CD14-positive monocyte (primary cell): ENCODE measurements around the gene DIS3L2. TPM values are rescaled to one million over a fixed set of nuclear protein-coding genes. Genes with fewer than 3 reads are reported as not detected.

Experiments
- DNase-seq, 3 donors: peaks; one replicate each; pipeline ENCODE4 v3.0.0-alpha.2; 2011 to 2022
- H2AFZ ChIP-seq: 2 replicates; pipeline ENCODE4 v1.6.0; 2012; ENCODE audit warnings: mild to moderate bottlenecking, low read depth, low read length, inconsistent platforms; ENCODE audit not compliant: insufficient read depth, poor library complexity, severe bottlenecking
- H3K27ac ChIP-seq, 2 donors: 1 replicate in 1 of 2; 2 replicates in 1 of 2; pipeline ENCODE4 v1.5.1; 2012 to 2013; ENCODE audit warnings: low read length in 2 of 2, control low read depth in 1 of 2, inconsistent platforms in 1 of 2, low read depth in 1 of 2, mild to moderate bottlenecking in 1 of 2
- H3K27me3 ChIP-seq, 2 donors: one replicate each; pipeline versions ENCODE4 v1.6.0 to v1.6.1; 2011 to 2013; ENCODE audit warnings: low read length in 2 of 2; ENCODE audit not compliant: control insufficient read depth in 2 of 2, insufficient read depth in 2 of 2
- H3K36me3 ChIP-seq, 2 donors: replicated peaks in 1 of 2; 1 replicate in 1 of 2; 2 replicates in 1 of 2; pipeline versions ENCODE4 v1.5.1 to v1.6.1; 2012 to 2013; ENCODE audit warnings: low read length in 2 of 2, control low read depth in 1 of 2, inconsistent platforms in 1 of 2, mild to moderate bottlenecking in 1 of 2; ENCODE audit not compliant: insufficient read depth in 2 of 2, control insufficient read depth in 1 of 2
- H3K4me1 ChIP-seq, 2 donors: 1 replicate in 1 of 2; 2 replicates in 1 of 2; pipeline versions ENCODE4 v1.5.1 to v1.6.1; 2012 to 2013; ENCODE audit warnings: low read length in 2 of 2, control low read depth in 1 of 2, inconsistent platforms in 1 of 2, mild to moderate bottlenecking in 1 of 2, moderate library complexity in 1 of 2; ENCODE audit not compliant: insufficient read depth in 2 of 2, control insufficient read depth in 1 of 2
- H3K4me2 ChIP-seq: replicated peaks from 2 replicates; pipeline ENCODE3; 2012; ENCODE audit warnings: low read length, moderate library complexity, mild to moderate bottlenecking; ENCODE audit not compliant: poor library complexity, severe bottlenecking; ENCODE audit errors: extremely low read depth
- H3K4me3 ChIP-seq, 3 experiments: fragments of 200-600 bp in 1 of 3; sonication (generic) in 1 of 3; replicated peaks in 1 of 3; 1 replicate in 2 of 3; 2 replicates in 1 of 3; pipeline ENCODE4 v1.5.1; 2011 to 2013; ENCODE audit warnings: low read length in 3 of 3, mild to moderate bottlenecking in 3 of 3, control low read depth in 2 of 3, low read depth in 2 of 3, inconsistent platforms in 1 of 3, moderate library complexity in 1 of 3
- H3K79me2 ChIP-seq: 2 replicates; pipeline ENCODE4 v1.6.0; 2012; ENCODE audit warnings: mild to moderate bottlenecking, control low read depth, inconsistent platforms, low read length, moderate library complexity; ENCODE audit not compliant: insufficient read depth
- H3K9ac ChIP-seq: 2 replicates; pipeline ENCODE4 v1.6.0; 2017; ENCODE audit warnings: low read length, mild to moderate bottlenecking; ENCODE audit not compliant: insufficient read depth, poor library complexity, severe bottlenecking
- H3K9me3 ChIP-seq, 2 donors: replicated peaks in 1 of 2; 1 replicate in 1 of 2; 2 replicates in 1 of 2; pipeline versions ENCODE4 v1.5.1 to v1.6.1; 2012 to 2013; ENCODE audit warnings: low read length in 2 of 2, control low read depth in 1 of 2; ENCODE audit not compliant: control insufficient read depth in 1 of 2, insufficient read depth in 1 of 2
- H4K20me1 ChIP-seq: 2 replicates; pipeline ENCODE4 v1.6.0; 2012; ENCODE audit warnings: mild to moderate bottlenecking, low read length, control low read depth, moderate library complexity; ENCODE audit not compliant: insufficient read depth
- H3K27ac Mint-ChIP-seq, 7 donors: one replicate each; pipeline ENCODE4 v1.8.0; 2020; ENCODE audit warnings: mild to moderate bottlenecking in 7 of 7, mixed read lengths in 7 of 7, moderate library complexity in 6 of 7, inconsistent platforms in 2 of 7
- H3K27me3 Mint-ChIP-seq, 3 donors: one replicate each; pipeline ENCODE4 v1.8.0; 2021 to 2022; ENCODE audit warnings: low read depth in 3 of 3, mild to moderate bottlenecking in 3 of 3, mixed read lengths in 3 of 3, moderate library complexity in 3 of 3, inconsistent platforms in 1 of 3
- H3K36me3 Mint-ChIP-seq, 2 donors: one replicate each; pipeline ENCODE4 v1.8.0; 2020; ENCODE audit warnings: mixed read lengths in 2 of 2, inconsistent platforms in 1 of 2, mild to moderate bottlenecking in 1 of 2
- H3K4me1 Mint-ChIP-seq: one replicate; pipeline ENCODE4 v1.8.0; 2020; ENCODE audit warnings: mild to moderate bottlenecking, mixed read lengths
- H3K4me3 Mint-ChIP-seq, 2 donors: one replicate each; pipeline ENCODE4 v1.8.0; 2020; ENCODE audit warnings: mild to moderate bottlenecking in 2 of 2, mixed read lengths in 2 of 2, moderate library complexity in 1 of 2
- H3K9me3 Mint-ChIP-seq, 7 donors: one replicate each; pipeline ENCODE4 v1.8.0; 2020 to 2022; ENCODE audit warnings: mixed read lengths in 7 of 7, mild to moderate bottlenecking in 6 of 7, moderate library complexity in 6 of 7, inconsistent platforms in 2 of 7
- WGBS: methylation state at CpG from one replicate; pipeline ENCODE4 v1.1.5; 2013; ENCODE audit warnings: missing lambda C conversion rate; ENCODE audit not compliant: insufficient coverage; 5-methylcytosine and 5-hydroxymethylcytosine counted together
- intact Hi-C, 2 donors: fragments of 100-400 bp; cut with micrococcal nuclease; formaldehyde crosslinking; loops; one replicate each; pipeline versions ENCODE4 v1.15.0 to v1.15.1; 2023
- polyA plus RNA-seq, 3 donors: library from polyadenylated mRNA; depleted of rRNA in 1 of 3; unstranded in 2 of 3; stranded (reverse) in 1 of 3; fragments of 300-500 nt in 2 of 3; fragments of >200 nt in 1 of 3; fragmentation: Illumina TruSeq in 2 of 3; gene quantifications; 1 replicate in 2 of 3; 2 replicates in 1 of 3; pipeline ENCODE4 v1.2.3, GENCODE V29; 2012 to 2021
- TF ChIP-seq, protein P1 (sequence below): fragments of 200-600 bp; IDR thresholded peaks from one replicate; pipeline ENCODE4 v1.8.0; 2022; ENCODE audit warnings: antibody characterized with exemption, mild to moderate bottlenecking

DIS3L2 gene
- polyA plus RNA-seq, 3 donors = 6.0 to 21.7 (median 6.4) TPM

GRCh38 chr2:232246245-232246644 lies 284.7 kb downstream of the DIS3L2 start:
- H3K9ac ChIP-seq = no peak overlapping the region
- WGBS = 100% methylated on average over 3 of the region's 3 CpGs
- H3K27me3 Mint-ChIP-seq = peaks cover 0 to 2% (median 0%) of the 10 kb centered on the region in 3 donors
- TF ChIP-seq, protein P1, sequence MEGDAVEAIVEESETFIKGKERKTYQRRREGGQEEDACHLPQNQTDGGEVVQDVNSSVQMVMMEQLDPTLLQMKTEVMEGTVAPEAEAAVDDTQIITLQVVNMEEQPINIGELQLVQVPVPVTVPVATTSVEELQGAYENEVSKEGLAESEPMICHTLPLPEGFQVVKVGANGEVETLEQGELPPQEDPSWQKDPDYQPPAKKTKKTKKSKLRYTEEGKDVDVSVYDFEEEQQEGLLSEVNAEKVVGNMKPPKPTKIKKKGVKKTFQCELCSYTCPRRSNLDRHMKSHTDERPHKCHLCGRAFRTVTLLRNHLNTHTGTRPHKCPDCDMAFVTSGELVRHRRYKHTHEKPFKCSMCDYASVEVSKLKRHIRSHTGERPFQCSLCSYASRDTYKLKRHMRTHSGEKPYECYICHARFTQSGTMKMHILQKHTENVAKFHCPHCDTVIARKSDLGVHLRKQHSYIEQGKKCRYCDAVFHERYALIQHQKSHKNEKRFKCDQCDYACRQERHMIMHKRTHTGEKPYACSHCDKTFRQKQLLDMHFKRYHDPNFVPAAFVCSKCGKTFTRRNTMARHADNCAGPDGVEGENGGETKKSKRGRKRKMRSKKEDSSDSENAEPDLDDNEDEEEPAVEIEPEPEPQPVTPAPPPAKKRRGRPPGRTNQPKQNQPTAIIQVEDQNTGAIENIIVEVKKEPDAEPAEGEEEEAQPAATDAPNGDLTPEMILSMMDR = no peak
- H3K36me3 ChIP-seq = peaks cover 6 to 19% of the 10 kb centered on the region in 2 donors
- H3K9me3 Mint-ChIP-seq = no peaks in the 10 kb centered on the region
- H3K4me1 Mint-ChIP-seq = no peaks in the 10 kb centered on the region
- no peaks in the 10 kb centered on the region for H3K27me3 ChIP-seq
- no peak overlapping the region for H3K4me2 ChIP-seq
- DNase-seq = no peak
- H3K27ac Mint-ChIP-seq = no peak overlapping the region
- no peak overlapping the region for H3K27ac ChIP-seq
- H4K20me1 ChIP-seq = no peaks in the 10 kb centered on the region
- no peak overlapping the region for H3K4me3 Mint-ChIP-seq
- peaks cover 21 to 23% of the 10 kb centered on the region in 2 donors for H3K36me3 Mint-ChIP-seq
- intact Hi-C loops = no loop called here
- H3K4me3 ChIP-seq = no peak overlapping the region
- no peak overlapping the region for H2AFZ ChIP-seq
- no peaks in the 10 kb centered on the region for H3K4me1 ChIP-seq
- no peaks in the 10 kb centered on the region for H3K9me3 ChIP-seq
- H3K79me2 ChIP-seq = no peaks in the 10 kb centered on the region

GRCh38 chr2:232249096-232249495 lies 287.6 kb downstream of the DIS3L2 start:
- H3K9me3 ChIP-seq = no peaks in the 10 kb centered on the region
- H3K9ac ChIP-seq = no peak overlapping the region
- H2AFZ ChIP-seq = no peak overlapping the region
- H3K79me2 ChIP-seq = no peaks in the 10 kb centered on the region
- peaks cover 27 to 39% of the 10 kb centered on the region in 2 donors for H3K36me3 Mint-ChIP-seq
- H3K27me3 ChIP-seq = no peaks in the 10 kb centered on the region
- H3K27ac Mint-ChIP-seq = no peak overlapping the region
- peaks cover 6 to 31% of the 10 kb centered on the region in 2 donors for H3K36me3 ChIP-seq
- H4K20me1 ChIP-seq = no peaks in the 10 kb centered on the region
- TF ChIP-seq, protein P1 = no peak
- no peak overlapping the region for H3K4me2 ChIP-seq
- WGBS = 95% methylated on average over 2 of the region's 3 CpGs
- H3K9me3 Mint-ChIP-seq = no peaks in the 10 kb centered on the region
- no peak overlapping the region for H3K4me3 Mint-ChIP-seq
- H3K4me1 ChIP-seq = no peaks in the 10 kb centered on the region
- peaks cover 0 to 2% (median 0%) of the 10 kb centered on the region in 3 donors for H3K27me3 Mint-ChIP-seq
- no peaks in the 10 kb centered on the region for H3K4me1 Mint-ChIP-seq
- H3K27ac ChIP-seq = no peak overlapping the region
- DNase-seq = no peak
- intact Hi-C loops = no loop called here
- H3K4me3 ChIP-seq = no peak overlapping the region
